A549 (cell line): ENCODE results near the gene ACER1.

ENCODE experiments used
- CEBPB ChIP-seq, 2 experiments: fragments of >200 bp in 1 of 2; sonication (Bioruptor Twin) in 1 of 2; formaldehyde crosslinking in 1 of 2; IDR thresholded peaks; 2 replicates each; pipeline ENCODE4 v1.6.1; 2012 to 2016
- CTCF ChIP-seq: fragments of >200 bp; sonication (Bioruptor Twin); formaldehyde crosslinking; IDR thresholded peaks from 3 replicates; pipeline ENCODE4 v1.5.1; 2016
- HDAC2 ChIP-seq: fragments of 200-600 bp; sonication (generic); IDR thresholded peaks from 2 replicates; pipeline ENCODE4 v1.6.1; 2016
- HOXA7 ChIP-seq: fragments of 250-450 bp; sonication (Bioruptor Pico); IDR thresholded peaks from 2 replicates; pipeline ENCODE4 v1.5.0; 2020; ENCODE audit warnings: mild to moderate bottlenecking, moderate library complexity
- REST ChIP-seq: fragments of 200-600 bp; sonication (generic); IDR thresholded peaks from 2 replicates; pipeline ENCODE4 v1.6.1; 2016; ENCODE audit warnings: antibody characterized with exemption, mild to moderate bottlenecking, moderate library complexity

- TF ChIP-seq CEBPB (IDR thresholded peaks at IDR 0.05), result no peak
- no peak for TF ChIP-seq CTCF
- no peak for TF ChIP-seq REST
- TF ChIP-seq HDAC2, result no peak
- no peak for TF ChIP-seq HOXA7 (CRISPR knock-in tag)
Measured at GRCh38 chr19:6378486-6378885, 45.1 kb upstream of the ACER1 start.
